Activated CD4-positive, alpha-beta T cell treated with anti-CD3 and anti-CD28 coated beads, Interleukin-10, Interleukin-2, amounts not matched to agents 100 ng/mL and 50 ng/mL, durations not matched to agents 16 hours and 8 hours (primary cell): ENCODE results near the gene PCDH9.
"Not testable (repeated sequence)": the region's sequence is repeated elsewhere in the genome, so short reads cannot be mapped to it uniquely, and the experiment has no call there.

Experiments used
- DNase-seq: peaks from one replicate; pipeline ENCODE4 v3.0.0-alpha.2; 2020

PCDH9 gene

DNA sequence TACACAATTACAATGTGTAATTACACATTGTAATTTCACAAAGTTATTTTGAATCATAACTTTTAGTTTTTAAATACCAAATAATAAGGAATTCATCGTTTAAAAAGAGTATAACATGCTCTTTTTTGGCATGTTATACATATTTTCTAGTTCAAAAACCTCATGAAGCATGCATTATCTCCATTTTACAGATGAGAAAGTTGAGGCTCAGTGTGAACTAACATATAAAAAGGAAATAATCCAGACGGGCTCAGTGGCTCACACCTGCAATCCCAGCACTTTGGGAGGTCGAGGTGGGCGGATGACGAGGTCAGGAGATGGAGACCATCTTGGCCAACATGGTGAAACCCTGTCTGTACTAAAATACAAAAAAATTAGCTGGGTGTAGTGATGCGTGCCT is 107.9 kb downstream of the PCDH9 start:
- DNase-seq, result no peak

DNA sequence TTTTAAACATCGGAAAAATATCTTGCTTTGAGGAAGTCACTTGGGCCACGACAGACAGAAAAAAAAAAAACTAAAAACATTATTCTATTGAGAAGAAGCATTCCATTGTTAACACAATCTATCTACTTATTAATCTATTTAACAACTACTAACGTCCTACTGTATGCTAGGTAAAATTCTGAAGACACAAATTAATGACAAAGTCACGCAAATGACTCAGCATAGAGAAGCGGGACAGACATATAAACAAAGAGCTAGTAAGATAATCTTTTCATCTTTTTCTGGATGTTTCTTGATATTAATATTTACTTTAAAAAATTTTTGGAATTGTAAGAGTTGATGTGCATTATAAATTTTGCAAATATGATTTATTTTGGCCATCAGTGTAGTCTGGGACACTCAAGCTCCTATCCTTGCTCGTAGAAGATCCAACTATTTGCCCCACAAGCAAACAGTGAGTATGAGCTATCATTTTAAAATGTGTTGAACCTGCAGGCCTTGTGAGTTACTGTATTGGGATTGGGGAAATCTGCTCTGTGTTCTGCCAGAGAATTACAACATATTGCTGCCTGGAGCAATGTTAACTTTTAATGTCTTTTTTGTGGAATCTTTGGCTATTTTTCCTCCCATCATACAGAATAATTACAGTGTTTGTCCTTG is 109.1 kb downstream of the PCDH9 start:
- DNase-seq, result no peak

DNA sequence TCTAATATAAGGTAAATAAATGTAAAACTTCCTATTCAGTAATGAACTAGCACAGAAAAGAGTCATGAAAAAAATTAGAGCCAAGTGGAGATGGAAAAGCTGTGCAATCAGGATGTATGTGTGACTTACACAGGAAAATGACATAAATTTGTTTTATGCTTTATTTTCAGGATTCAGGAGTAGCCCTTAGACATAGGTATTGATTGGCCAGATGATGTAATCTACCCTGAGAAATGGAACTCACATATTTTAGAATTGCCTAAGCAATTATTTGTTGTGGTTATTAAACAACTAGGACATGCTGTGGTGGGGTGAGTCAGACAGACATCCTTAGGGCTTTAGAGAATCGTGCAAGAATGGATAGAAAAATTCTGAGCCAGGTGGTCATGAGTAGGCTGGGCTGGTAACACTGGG is 110.6 kb downstream of the PCDH9 start:
- no peak for DNase-seq

DNA sequence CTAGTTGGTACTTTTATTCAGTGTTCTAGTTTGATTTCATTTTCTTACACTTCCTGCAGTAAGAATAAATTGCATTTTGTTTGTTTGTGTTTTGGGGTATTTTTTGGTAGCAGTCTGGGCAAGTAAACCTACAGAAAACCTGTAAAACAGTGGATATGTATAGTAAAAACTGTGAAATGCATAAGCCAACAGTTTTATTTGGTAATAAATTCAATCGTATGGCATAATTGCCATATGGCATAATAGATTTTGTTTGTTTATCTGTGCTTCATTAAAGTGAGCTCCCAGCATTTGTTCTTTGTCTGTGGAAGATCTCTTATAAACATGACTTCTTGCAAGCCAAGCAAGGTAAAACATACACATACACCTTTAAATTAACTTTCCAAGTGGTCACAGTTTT is 111.9 kb downstream of the PCDH9 start:
- DNase-seq, result no peak

DNA sequence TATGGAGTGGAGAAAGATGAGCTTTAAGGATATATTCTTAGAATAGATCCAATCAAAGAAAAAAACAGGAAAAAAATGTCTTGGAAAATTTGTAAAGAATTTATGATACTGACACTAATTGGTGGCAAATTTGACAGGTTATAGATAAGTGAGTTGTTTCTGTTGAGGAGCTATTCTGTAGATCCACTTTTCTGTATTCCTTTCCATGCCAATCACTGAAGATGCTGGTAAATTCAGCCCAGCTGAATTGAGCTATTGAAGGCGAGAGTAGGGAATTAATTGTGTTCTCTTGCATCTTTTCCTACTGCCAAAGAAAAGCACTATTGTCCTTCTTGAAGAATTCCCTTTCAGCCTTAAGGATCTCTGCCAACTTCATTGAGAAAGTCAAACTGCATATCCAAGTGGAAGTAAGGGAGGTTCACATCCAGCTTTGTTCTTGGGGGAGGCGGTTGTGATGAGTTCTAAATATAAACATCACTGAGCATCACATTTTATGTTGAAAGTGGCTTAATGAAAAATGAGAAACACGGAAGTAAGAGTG is 113.1 kb downstream of the PCDH9 start:
- DNase-seq, result no peak

DNA sequence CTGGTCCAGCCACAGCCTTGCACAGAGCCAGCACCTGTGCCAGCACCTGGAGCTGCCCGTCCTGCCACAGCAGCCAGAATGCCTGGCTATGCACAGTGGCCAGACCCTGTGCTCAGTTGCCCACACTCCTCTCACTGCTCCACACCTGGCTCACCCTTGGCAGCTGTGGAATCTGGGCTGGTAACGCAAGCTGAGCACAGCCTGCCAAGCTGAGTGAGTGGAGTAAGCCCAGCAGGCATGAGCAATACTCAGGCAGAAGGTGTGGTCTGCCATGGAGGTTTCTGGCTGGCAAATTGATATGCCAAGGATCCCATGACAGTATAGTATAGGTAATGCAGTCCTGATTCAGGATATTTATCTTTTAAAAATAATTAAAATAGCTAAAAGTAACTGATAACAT is 122.2 kb downstream of the PCDH9 start:
- DNase-seq, result no peak

DNA sequence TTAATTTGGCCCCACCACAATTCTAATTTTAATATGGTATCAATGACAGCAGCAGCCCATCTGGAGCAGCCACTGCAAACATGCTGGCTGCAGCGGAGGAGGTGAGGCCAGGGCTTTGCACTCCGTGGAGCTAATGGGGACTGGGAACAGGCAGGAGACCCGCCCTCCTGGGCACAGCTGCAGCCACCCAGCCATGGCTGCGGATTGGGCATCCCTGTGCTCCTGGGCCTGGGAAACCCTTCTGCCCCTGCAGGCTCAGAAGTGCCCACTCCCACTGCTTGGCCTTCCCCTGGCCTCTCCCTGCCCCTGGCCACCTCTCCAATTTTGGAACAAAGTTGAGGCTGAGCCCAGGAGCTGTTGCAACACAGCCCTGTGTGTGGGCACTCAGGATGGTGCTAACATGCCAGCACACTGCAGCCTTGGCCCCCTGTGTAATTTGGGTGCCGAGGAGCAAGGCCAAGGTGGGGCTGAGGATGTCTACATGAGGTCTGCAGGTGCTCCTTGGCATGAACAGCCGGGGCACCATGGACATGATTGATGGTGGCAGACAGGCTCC is 123.6 kb downstream of the PCDH9 start:
- DNase-seq, result no peak

DNA sequence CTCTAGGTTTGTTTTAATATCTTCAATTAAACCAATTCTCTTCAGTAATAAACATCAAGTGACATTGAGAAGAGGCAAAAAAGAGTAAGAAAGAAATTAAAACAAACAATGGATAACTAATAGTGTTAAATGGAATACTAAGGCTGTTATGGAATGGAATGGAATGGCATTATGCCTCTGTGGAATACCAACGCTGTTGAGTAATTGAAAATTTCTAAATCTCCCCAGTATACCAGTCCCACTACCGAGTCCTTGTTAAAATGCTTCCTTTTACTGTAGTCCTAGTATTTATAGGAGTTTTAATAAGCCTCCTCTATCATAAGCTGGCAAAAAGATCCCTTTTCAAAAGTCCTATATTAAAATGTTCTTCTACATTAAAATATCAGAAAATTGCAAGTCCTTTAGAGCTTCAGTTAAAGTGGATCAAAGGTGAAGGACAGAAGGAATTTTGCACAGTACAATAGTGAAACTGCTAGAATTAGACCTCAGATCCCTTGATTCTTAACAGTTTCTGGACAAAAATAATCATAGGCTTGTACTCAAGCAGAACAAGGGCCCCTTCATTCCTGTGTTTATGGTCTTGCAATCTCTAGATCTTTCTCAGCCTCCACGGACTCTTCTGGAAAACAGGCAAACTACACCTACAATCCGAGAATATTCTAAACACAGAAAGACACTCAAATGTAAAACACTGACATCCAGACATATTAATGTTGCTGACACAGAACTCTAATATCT is 128.2 kb downstream of the PCDH9 start:
- DNase-seq, result no peak

DNA sequence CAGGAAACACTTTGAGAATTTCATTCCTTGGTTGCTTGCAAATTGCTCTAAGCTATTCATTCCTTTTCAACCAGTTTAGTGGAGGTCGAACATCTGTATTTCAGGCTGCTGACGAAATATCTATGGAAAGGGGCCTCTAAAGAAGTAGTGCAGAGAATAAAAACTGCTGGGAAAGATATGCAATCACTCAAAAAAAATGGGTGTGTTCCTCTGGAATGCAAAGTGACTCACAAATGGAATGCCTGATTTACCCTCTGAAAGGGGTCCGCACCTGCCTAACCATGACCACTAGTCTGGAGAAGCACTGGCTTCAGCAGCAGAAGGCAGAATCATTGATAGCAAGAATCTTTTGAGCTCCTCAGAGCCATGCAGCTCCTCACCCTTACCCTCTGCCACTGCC is 129.4 kb downstream of the PCDH9 start:
- DNase-seq, result no peak

DNA sequence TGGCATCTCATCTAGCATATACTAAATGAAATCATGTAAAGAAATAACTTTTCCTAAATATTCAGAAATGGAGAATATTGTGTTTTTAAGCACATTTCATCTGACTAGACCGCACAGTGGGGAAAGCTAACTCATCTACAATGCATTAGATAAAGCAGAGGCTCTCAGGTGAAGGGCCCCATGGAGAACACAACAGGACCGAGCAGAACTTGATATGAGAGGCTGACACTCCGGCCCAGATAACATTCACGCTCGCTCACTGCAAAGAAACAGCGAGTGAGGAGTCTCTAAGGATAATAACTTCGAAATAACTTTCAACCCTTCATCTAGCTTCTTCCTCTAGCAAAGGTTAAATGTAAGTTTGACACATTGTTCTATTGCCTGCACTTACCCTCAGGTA is 130.6 kb downstream of the PCDH9 start:
- DNase-seq, result no peak

DNA sequence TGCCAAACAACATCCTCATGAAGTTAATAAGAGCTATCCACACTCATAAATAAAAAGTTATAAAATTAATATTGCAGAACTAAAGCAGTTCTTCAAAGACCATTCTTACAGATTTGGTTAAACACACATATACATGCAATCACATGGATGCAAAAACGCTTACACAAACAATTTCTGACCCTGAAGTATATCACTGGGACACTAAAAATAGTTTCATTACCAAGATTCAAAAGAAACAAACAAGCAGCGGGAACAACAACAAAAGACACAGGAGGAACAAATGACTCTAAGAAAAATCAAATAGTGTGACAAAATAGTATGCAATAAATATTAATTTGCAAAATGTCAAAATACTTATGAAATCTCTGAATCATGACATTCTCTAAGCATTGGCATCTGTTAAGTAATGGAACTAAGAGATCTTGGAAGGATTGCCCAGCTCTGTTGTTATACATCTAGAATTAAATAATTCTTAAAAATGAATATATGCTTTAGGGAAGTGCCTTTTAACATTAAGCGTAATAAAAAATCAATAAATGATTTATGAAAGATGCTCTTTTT is 132.2 kb downstream of the PCDH9 start:
- DNase-seq, result no peak

DNA sequence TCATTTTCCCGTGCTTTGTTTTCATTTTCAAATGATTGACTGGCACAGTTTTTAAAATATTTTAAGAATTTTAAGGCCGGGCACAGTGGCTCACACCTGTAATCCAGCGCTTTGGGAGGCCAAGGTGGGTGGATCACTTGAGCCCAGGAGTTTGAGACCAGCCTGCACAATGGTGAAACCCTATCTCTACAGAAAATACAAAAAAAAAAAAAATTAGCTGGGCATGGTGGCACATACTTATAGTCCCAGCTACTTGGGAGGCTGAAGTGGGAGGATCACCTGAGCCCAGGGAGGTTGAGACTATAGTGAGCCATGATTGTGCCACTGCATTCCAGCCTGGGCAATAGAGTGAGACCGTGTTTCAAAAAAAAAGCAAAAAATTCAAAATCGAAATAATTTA is 133.2 kb downstream of the PCDH9 start:
- DNase-seq, result not testable (repeated sequence)

DNA sequence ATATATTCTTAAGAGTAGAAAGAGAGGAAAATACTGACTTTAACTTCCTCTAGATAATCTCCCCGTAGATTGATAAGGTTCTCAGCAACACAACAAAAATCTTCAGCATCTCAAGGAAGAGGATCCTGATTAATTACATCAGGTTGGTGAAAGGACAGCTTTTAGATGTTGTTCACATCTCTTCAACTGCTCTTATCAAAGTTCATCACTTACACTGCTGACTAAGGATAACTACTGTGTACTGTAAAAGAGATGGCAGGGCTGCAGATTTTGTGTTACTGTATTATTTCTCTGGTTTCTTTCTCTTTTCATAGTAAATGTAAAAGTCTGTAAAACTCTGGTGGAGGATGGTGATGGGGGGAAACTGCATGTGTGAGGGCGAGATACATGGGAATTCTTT is 133.7 kb downstream of the PCDH9 start:
- no peak for DNase-seq

DNA sequence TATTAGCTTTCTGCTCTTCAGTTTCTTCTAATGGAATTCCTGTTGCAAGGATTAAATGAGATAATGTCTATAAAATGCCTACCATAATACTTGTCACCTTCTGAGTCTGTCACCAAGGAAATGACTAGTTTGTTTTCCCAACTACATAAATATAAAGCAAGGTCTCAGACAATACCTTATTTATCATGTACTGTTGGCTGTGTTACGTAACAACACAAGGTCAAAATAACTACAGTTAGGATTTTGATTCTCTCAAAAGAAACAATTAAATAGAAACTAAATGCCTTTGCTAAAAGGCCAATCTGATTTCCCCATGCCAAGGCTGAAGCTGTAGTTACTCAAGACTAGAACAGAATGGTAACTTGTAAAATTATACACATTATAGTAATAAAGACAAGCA is 134.5 kb downstream of the PCDH9 start:
- DNase-seq, result no peak

DNA sequence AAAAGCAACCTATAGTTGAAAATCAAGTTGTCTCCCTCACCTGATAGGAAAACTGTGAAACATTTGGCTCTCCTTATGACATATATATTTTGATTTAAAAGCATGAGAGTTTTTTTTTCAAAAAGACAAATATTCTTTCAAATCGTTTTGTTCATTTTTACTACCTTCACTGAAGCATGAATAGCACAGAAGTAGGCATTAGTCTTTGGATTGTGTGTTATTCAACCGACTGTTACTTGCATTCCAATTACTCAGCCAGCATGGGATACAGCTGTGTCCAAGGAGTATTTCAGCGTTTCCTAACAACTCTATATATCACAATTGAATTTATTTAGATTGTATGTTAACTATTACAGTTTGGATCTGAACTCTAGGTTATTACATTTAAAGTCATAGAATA is 135.2 kb downstream of the PCDH9 start:
- no peak for DNase-seq

DNA sequence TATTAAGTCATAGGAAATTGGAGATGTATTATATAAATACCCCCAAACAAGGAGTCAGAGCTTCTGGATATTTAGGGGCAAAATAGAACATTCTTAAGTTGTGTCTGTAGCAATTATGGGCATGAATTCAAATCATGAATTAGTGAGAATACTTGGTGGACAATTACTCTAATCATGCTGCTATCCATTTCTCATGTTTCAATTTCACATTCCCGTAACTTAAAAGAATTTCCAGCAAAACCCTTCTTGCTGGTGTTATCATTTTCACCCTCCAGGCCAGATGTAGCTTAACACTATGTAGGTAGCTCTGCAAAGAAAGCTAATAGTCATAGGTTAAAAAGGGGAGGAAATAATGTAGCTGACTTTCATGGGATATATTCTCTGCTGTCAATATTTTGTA is 136.1 kb downstream of the PCDH9 start:
- no peak for DNase-seq

DNA sequence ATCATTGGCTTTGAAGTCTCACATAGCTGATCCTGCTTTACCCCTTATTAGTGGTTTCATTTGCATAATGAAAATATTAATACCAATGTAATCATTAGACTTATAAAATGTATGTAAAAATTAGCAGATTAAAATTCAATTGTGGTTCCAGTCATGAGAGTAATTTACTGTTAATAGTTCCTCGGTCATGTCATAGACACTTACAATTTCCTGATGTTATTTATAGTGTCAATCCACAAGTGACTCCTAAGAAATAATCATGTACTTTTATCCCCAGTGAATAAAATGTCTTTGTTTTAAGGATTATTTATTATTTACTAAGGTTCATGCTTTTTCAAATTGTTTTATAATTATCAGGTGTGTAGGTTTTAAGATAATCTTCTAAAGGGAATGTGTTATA is 138.5 kb downstream of the PCDH9 start:
- DNase-seq, result no peak

DNA sequence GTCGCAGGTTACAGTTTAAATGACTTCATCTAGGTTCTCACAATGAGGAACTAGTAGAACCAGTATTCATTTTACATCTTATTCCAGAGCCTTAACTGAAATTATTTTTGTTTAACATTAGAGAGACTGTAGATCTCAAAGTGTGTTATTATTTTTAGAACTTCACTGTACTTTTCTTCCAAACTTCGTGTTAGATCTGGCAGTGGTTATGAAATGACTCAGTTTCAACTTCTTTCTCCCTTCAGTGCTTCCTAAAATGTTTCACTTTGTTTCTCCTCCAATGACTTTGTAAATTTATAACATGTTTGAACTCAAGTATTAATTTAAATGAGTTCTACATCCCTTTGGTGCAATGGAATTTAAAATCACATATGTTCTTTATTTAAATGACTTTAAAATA is 139.3 kb downstream of the PCDH9 start:
- no peak for DNase-seq

DNA sequence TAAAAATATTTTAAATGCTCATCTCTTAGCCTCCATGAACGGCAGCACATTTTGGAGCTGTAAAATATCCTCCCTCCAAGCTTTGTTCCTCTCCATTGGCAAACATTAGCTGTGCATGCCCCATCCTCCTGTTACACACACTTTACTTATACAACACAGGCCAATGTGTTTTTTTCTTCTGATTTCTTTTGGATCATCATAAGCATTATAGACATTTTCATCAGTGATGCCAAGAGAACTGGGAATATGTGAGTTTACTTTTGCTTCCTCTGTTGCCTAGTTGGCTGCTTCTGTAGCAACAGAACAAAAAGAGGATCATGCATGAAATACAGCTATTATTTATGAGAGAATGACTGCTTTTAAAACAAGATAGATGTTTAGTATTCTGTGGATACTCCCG is 142.6 kb downstream of the PCDH9 start:
- DNase-seq, result no peak

DNA sequence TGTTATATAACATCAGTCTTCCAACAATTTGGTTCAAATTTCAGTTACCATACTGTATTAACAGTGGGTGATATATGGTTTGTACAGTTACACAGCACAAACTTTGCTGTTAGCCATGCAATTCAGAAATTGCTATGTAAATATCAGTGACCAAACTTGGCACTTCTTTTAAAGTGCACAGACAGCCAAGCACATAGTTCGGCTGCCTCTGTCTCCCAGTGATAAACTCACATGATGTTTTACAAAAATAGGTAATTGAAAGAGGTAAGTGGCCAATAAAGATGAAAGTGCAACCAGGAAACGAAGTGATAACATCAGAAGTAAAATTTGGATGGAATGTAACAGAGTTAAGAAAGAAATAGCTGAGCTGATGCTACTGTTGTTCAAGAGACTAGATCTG is 143.9 kb downstream of the PCDH9 start:
- no peak for DNase-seq

DNA sequence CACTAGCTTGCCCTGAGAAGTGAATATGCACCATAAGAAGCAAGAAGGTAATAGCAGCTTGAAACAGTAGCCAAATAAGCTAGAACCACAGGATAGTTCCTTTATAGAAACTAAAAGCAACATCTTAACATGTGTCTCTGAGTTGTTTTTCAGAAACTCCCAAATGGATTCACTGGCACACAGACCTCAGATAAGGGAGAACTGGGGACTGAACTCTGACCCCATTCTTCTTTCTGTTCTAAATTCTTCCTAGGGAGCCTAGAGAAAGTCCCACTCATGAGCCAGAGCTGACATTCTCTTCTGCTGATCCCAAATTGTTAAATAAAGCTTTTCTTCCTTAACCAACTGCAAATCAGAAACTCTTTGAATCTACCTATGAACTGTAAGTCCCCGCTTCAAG is 146.1 kb downstream of the PCDH9 start:
- no peak for DNase-seq

DNA sequence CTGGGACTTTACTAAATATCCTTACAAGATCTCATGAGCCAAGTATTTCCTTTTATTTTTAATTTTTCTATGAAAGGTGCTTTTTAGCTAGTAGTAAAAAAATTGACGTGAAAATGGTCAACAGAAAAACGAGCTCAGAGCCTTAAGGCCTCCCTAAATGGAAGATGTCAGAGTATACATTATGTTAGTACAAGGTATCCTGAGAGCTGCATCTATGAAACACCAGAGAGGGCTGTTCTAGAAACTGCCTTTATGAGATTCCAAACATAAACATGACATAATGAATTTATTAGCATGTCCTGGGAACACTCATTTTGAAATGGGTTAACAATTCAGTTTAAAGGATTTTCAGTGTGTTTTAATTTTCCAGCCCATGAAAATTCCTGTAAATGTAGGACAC is 146.6 kb downstream of the PCDH9 start:
- no peak for DNase-seq

DNA sequence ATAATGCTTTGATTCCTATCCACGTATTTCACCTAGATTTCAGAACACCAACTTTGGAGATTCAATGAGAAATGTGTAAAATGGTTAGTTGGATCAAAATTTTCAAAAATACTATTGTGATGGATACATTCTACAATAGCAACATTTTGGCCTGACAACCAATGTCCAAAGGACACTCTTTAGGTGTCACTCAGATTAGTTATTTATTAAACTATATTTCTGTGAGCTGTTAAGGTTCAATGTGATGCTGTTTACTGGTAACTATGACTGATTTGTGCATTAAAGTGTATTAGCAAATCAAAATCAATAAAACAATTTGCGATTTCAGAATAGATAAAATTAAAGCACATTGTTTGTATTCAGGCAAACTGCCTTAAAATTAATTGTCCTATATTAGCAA is 149.8 kb downstream of the PCDH9 start:
- DNase-seq, result no peak

DNA sequence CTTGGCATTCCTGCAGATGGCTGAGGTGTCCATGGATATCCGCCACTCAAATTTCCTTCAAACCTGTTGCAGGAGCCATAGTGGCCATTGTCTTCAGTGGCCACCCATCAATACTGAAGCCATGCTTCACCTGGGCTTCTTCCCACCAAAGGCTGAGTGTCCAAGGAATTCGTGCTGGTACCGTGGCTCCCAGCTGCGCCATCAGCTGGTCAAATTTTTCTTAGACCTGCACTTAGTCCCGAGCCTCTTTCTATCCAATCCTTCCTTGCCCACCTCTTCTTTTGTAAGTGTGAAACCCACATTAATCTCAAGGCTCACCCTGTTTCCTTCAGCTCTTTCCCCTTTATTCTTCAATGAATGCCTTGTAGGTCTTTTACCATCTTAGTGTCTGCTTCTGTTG is 152.1 kb downstream of the PCDH9 start:
- no peak for DNase-seq
